Measurements from ENCODE around the gene DGKB.

- TF ChIP-seq GABPA (IDR thresholded peaks at IDR 0.05; ENCODE audit: low read depth) (no peak), POLR2AphosphoS5 (IDR thresholded peaks at IDR 0.05; ENCODE audit: low read depth, low read length) (no peak), YY1 (IDR thresholded peaks at IDR 0.05; ENCODE audit: low read depth) (no peak), RXRA (IDR thresholded peaks at IDR 0.05; ENCODE audit: borderline replicate concordance, low read depth) (no peak), USF1 (IDR thresholded peaks at IDR 0.05; ENCODE audit: borderline replicate concordance, low read depth) (no peak), MAX (IDR thresholded peaks at IDR 0.05; ENCODE audit: low read depth) (no peak), JUND (IDR thresholded peaks at IDR 0.05) (no peak), EZH2phosphoT487 (IDR thresholded peaks at IDR 0.05; ENCODE audit: borderline replicate concordance, low read depth) (no peak), EP300 (IDR thresholded peaks at IDR 0.05; ENCODE audit: borderline replicate concordance in 1 of 2, low read depth in 1 of 2, low read length in 1 of 2) (no peak)
- TF ChIP-seq, protein P1, sequence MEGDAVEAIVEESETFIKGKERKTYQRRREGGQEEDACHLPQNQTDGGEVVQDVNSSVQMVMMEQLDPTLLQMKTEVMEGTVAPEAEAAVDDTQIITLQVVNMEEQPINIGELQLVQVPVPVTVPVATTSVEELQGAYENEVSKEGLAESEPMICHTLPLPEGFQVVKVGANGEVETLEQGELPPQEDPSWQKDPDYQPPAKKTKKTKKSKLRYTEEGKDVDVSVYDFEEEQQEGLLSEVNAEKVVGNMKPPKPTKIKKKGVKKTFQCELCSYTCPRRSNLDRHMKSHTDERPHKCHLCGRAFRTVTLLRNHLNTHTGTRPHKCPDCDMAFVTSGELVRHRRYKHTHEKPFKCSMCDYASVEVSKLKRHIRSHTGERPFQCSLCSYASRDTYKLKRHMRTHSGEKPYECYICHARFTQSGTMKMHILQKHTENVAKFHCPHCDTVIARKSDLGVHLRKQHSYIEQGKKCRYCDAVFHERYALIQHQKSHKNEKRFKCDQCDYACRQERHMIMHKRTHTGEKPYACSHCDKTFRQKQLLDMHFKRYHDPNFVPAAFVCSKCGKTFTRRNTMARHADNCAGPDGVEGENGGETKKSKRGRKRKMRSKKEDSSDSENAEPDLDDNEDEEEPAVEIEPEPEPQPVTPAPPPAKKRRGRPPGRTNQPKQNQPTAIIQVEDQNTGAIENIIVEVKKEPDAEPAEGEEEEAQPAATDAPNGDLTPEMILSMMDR (IDR thresholded peaks at IDR 0.05), result no peak
Observed at GRCh38 chr7:14258861-14259260, 643.7 kb downstream of the DGKB start.

All from SK-N-SH (cell line).